ENCODE data around the gene SHISA6.

DNA sequence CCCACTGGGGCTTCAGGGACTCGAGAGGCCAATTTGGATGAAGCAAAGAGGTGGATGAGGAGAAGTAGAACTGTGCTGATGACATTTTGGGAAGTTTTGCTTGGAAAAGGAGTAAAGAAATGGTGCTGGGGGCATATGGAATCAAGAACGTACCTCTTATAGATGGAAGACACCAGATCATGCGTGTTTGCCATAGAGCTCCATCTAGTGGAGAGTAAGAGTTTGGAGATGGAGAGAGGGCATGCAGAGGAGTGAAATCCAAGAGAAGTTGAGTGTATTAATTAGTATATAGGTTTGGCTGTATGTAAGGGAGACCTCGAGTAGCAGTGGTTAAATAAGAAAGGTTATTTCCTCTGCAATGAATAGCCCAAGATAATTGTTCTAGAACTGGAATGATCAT, 56.0 kb downstream of the SHISA6 start:
- TF ChIP-seq, protein P1, sequence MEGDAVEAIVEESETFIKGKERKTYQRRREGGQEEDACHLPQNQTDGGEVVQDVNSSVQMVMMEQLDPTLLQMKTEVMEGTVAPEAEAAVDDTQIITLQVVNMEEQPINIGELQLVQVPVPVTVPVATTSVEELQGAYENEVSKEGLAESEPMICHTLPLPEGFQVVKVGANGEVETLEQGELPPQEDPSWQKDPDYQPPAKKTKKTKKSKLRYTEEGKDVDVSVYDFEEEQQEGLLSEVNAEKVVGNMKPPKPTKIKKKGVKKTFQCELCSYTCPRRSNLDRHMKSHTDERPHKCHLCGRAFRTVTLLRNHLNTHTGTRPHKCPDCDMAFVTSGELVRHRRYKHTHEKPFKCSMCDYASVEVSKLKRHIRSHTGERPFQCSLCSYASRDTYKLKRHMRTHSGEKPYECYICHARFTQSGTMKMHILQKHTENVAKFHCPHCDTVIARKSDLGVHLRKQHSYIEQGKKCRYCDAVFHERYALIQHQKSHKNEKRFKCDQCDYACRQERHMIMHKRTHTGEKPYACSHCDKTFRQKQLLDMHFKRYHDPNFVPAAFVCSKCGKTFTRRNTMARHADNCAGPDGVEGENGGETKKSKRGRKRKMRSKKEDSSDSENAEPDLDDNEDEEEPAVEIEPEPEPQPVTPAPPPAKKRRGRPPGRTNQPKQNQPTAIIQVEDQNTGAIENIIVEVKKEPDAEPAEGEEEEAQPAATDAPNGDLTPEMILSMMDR (IDR thresholded peaks at IDR 0.05) = no peak
- no peak for TF ChIP-seq POLR2AphosphoS5 (IDR thresholded peaks at IDR 0.05; ENCODE audit: low read depth, low read length)
- TF ChIP-seq SIN3A (IDR thresholded peaks at IDR 0.05; ENCODE audit: borderline replicate concordance, insufficient read depth, low read depth, low read length) = no peak
- no peak for TF ChIP-seq TCF7L2 (IDR thresholded peaks at IDR 0.05; ENCODE audit: low read depth, low read length)

Measured in Panc1 (cell line).